Testis (tissue), 2 donors: ENCODE data around the gene DDR2.

Source experiments
- CTCF ChIP-seq, 3 experiments: fragments of 450-650 bp in 2 of 3; fragments of 200-600 bp in 1 of 3; sonication (generic) in 1 of 3; IDR thresholded peaks; one replicate each; pipeline ENCODE4 v1.5.1; 2016 to 2019; ENCODE audit warnings: antibody characterized with exemption in 3 of 3, mild to moderate bottlenecking in 2 of 3, moderate library complexity in 1 of 3
- POLR2A ChIP-seq: fragments of 450-650 bp; IDR thresholded peaks from one replicate; pipeline ENCODE4 v1.6.1; 2017; ENCODE audit warnings: antibody characterized with exemption, mild to moderate bottlenecking, moderate library complexity

DNA sequence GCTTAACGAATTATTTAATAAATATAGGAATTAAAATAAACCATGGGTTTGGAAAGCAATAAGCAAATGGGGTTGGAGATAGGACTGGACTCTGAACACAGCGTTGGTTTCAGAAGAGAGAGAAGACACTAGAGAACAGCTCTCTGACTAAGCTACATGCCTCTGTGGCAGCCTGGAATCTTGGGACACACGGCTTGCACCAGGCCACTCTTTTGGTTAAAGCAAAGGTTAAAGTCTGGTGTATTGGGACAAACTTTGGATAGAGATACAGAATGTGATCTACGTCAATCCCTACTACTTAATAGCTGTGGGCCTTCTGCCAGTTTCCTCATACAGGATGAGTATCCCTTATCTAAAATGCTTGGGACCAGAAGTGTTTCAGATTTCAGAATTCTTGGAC is 108.5 kb downstream of the DDR2 start:
- no peak for TF ChIP-seq CTCF (IDR thresholded peaks at IDR 0.05)
- TF ChIP-seq POLR2A: no peak
